Naive thymus-derived CD4-positive, alpha-beta T cell (primary cell): ENCODE measurements around the gene ACAN. TPM values are rescaled to one million over a fixed set of nuclear protein-coding genes. Genes with fewer than 3 reads are reported as not detected.
A peak's percentile ranks its signal among the peaks of the same experiment; 100 is the strongest.

Experiments used
- ATAC-seq: fragments of 150-1000 bp; cut with Tn5 transposase; 2 replicates; pipeline ENCODE4 v1.10.0; 2021; ENCODE audit warnings: mild to moderate bottlenecking, moderate library complexity
- CTCF ChIA-PET: fragments of 350-600 bp; sonication (Branson Sonifier 250); formaldehyde crosslinking; loops from one replicate; lab custom pipeline; 2021; ENCODE audit warnings: antibody characterized with exemption; lab: Charles Lee
- POLR2A ChIA-PET: fragments of 350-600 bp; sonication (Branson Sonifier 250); formaldehyde crosslinking; loops from one replicate; lab custom pipeline; 2021; ENCODE audit warnings: antibody characterized with exemption, inconsistent platforms; lab: Charles Lee
- DNase-seq, 9 donors: peaks; one replicate each; pipeline versions ENCODE4 v3.0.0 to v3.0.0-alpha.2; 2020 to 2022; ENCODE audit warnings: mixed read lengths in 1 of 9
- H3K27ac ChIP-seq: one replicate; pipeline ENCODE4 v1.7.0; 2013; ENCODE audit warnings: mild to moderate bottlenecking, low read depth, low read length, moderate library complexity
- H3K27me3 ChIP-seq, 2 donors: one replicate each; pipeline ENCODE4 v1.7.0; 2013; ENCODE audit warnings: low read length in 2 of 2, mild to moderate bottlenecking in 2 of 2, moderate library complexity in 2 of 2; ENCODE audit not compliant: control insufficient read depth in 2 of 2, insufficient read depth in 2 of 2
- H3K36me3 ChIP-seq, 3 experiments: 1 replicate in 2 of 3; 2 replicates in 1 of 3; pipeline ENCODE4 v1.7.0; 2013; ENCODE audit warnings: low read length in 3 of 3, mild to moderate bottlenecking in 3 of 3, moderate library complexity in 1 of 3; ENCODE audit not compliant: insufficient read depth in 3 of 3, control insufficient read depth in 2 of 3
- H3K4me1 ChIP-seq, 2 donors: one replicate each; pipeline ENCODE4 v1.7.0; 2013; ENCODE audit warnings: low read length in 2 of 2, mild to moderate bottlenecking in 2 of 2, moderate library complexity in 1 of 2; ENCODE audit not compliant: control insufficient read depth in 2 of 2, insufficient read depth in 2 of 2
- H3K4me3 ChIP-seq: 2 replicates; pipeline ENCODE4 v1.7.0; 2013; ENCODE audit warnings: mild to moderate bottlenecking, low read length
- H3K9me3 ChIP-seq, 3 experiments: 1 replicate in 2 of 3; 2 replicates in 1 of 3; pipeline ENCODE4 v1.7.0; 2013; ENCODE audit warnings: low read length in 3 of 3; ENCODE audit not compliant: control insufficient read depth in 2 of 3
- H3K27ac Mint-ChIP-seq, 9 donors: one replicate each; pipeline ENCODE4 v1.8.0; 2020 to 2022; ENCODE audit warnings: mixed read lengths in 9 of 9, mild to moderate bottlenecking in 8 of 9, moderate library complexity in 5 of 9, inconsistent platforms in 2 of 9
- H3K27me3 Mint-ChIP-seq, 5 donors: one replicate each; pipeline ENCODE4 v1.8.0; 2021 to 2022; ENCODE audit warnings: mixed read lengths in 5 of 5, mild to moderate bottlenecking in 1 of 5
- H3K36me3 Mint-ChIP-seq, 5 donors: one replicate each; pipeline ENCODE4 v1.8.0; 2020 to 2022; ENCODE audit warnings: mixed read lengths in 5 of 5, mild to moderate bottlenecking in 3 of 5, inconsistent platforms in 1 of 5
- H3K4me1 Mint-ChIP-seq, 7 donors: one replicate each; pipeline ENCODE4 v1.8.0; 2020 to 2022; ENCODE audit warnings: mixed read lengths in 7 of 7, mild to moderate bottlenecking in 3 of 7, inconsistent platforms in 1 of 7
- H3K4me3 Mint-ChIP-seq, 10 donors: one replicate each; pipeline ENCODE4 v1.8.0; 2020 to 2022; ENCODE audit warnings: mild to moderate bottlenecking in 10 of 10, mixed read lengths in 10 of 10, moderate library complexity in 6 of 10, inconsistent platforms in 2 of 10
- H3K9me3 Mint-ChIP-seq, 11 donors: one replicate each; pipeline ENCODE4 v1.8.0; 2020 to 2022; ENCODE audit warnings: mixed read lengths in 11 of 11, mild to moderate bottlenecking in 4 of 11, inconsistent platforms in 1 of 11, moderate library complexity in 1 of 11
- intact Hi-C, 2 donors: fragments of 100-400 bp; cut with micrococcal nuclease; formaldehyde crosslinking; loops; one replicate each; pipeline ENCODE4 v1.15.1; 2023
- polyA plus RNA-seq, 2 donors: library from polyadenylated mRNA; unstranded; fragments of 300-500 nt; fragmentation: Illumina TruSeq; gene quantifications; one replicate each; pipeline ENCODE4 v1.2.3, GENCODE V29; 2021
- total RNA-seq, 6 experiments: library from RNA in 5 of 6; stranded (reverse) in 5 of 6; gene quantifications; 1 replicate in 5 of 6; 2 replicates in 1 of 6; pipeline ENCODE4 v1.2.3 and lab custom pipeline; 2021 to 2026

The ACAN gene
- total and polyA plus RNA-seq, 7 experiments from 2014 or later = 0.04 TPM; not detected in 6

DNA sequence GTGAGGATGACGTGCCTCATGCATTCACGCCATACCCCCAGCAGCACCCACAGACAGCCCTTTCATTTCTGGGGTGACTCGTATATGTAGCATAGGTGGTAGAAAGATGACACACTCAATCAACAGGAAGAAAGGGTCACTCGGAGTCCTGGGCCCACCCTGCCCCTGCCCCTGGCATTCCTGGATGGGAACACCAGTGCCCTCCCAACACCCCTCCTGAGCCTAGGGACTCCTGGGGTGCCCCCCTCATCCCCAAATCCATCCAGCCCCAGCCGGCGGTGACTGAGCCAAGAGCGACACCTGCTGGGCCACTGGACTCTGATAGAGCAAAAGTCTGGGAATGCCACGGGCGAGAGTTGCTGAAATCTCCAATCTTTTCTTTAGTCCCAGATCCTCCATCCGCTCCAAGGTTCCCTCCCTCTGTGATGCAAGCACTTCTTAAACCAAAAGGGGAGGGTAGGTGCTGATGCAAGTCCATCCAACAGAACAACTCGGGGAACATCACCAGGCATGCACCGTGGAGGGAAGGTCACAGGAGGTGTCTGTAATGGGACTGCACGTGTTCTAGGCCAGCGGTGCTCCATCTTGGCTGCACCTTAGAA is 31.1 kb downstream of the ACAN start:
- Mint-ChIP-seq H3K4me3 (no peak overlapping the region), H3K36me3 (no peaks in the 10 kb centered on the region), H3K27me3 (peaks cover 0 to 12% (median 0%) of the 10 kb centered on the region in 5 donors), H3K9me3 (no peaks in the 10 kb centered on the region), H3K4me1 (peaks cover 0 to 5% (median 0%) of the 10 kb centered on the region in 7 donors), H3K27ac (no peak overlapping the region)
- ATAC-seq (peak; percentile 25), DNase-seq (peak in 4 of 9 donors; percentile 5 to 26 (median 10))
- ChIA-PET CTCF (interaction anchor here (0.9 to 1.1 kb wide), 2 partner anchors 213 to 225 kb away, joined by 3 read pairs; partner anchors contain the start of gene AEN), POLR2A (no interaction called here)
- Histone ChIP-seq H3K27me3 (no peaks in the 10 kb centered on the region), H3K36me3 (no peaks in the 10 kb centered on the region), H3K4me1 (no peaks in the 10 kb centered on the region), H3K4me3 (no peak overlapping the region), H3K9me3 (no peaks in the 10 kb centered on the region), H3K27ac (no peak overlapping the region)
- intact Hi-C loops = loop anchor here (1.0 to 2.0 kb wide), 2 partner anchors 210 to 358 kb away; no protein-coding TSS in a partner anchor

DNA sequence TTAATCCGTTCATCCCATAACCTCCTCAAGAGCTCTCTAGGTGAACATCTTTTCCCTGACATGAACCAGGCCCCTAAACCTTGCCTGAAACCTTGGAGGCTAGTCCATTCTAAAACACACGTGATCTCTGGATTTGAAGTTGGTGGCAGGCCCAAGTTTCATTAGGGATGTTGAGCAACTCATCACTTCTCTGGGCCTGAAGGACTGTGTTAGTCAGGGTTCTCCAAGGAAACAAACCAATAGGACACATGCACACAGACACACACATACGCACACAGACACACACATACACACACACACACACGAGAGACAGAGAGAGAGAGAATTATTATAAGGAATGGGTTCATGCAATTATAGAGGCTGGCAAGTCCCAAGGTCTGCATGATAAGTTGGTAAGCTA is 31.9 kb downstream of the ACAN start:
- ATAC-seq = no peak
- ChIA-PET POLR2A (no interaction called here), CTCF (interaction anchor here (0.9 to 1.1 kb wide), 2 partner anchors 213 to 226 kb away, joined by 3 read pairs; partner anchors contain the start of gene AEN)

GRCh38 chr15:88835646-88836045 is 32.4 kb downstream of the ACAN start:
- Mint-ChIP-seq H3K9me3 (no peaks in the 10 kb centered on the region), H3K27ac (no peak overlapping the region), H3K36me3 (no peaks in the 10 kb centered on the region), H3K4me1 (peaks cover 0 to 5% (median 0%) of the 10 kb centered on the region in 7 donors), H3K4me3 (no peak overlapping the region), H3K27me3 (peaks cover 0 to 15% (median 0%) of the 10 kb centered on the region in 5 donors)
- no peaks in the 10 kb centered on the region for H3K27me3 ChIP-seq
- no peak for ATAC-seq
- H3K4me1 ChIP-seq = no peaks in the 10 kb centered on the region
- H3K27ac ChIP-seq = no peak overlapping the region
- no peaks in the 10 kb centered on the region for H3K36me3 ChIP-seq
- ChIA-PET CTCF (interaction anchor here (1.1 kb wide), 1 partner anchor 214 kb away, joined by 3 read pairs; the partner anchor contains the start of gene AEN), POLR2A (no interaction called here)
- intact Hi-C loops = loop anchor here in 1 of 2 donors (2.0 kb wide), 1 partner anchor 359 kb away; no protein-coding TSS in a partner anchor
- no peak for DNase-seq
- no peak overlapping the region for H3K4me3 ChIP-seq
- no peaks in the 10 kb centered on the region for H3K9me3 ChIP-seq

More for the DNA sequence above, 31.9 kb downstream of the ACAN start:
- no peaks in the 10 kb centered on the region for H3K36me3 Mint-ChIP-seq
- no peak overlapping the region for H3K4me3 Mint-ChIP-seq
- H3K36me3 ChIP-seq = no peaks in the 10 kb centered on the region
- DNase-seq = no peak
- H3K9me3 Mint-ChIP-seq = no peaks in the 10 kb centered on the region
- no peaks in the 10 kb centered on the region for H3K4me1 ChIP-seq
- peaks cover 0 to 15% (median 0%) of the 10 kb centered on the region in 5 donors for H3K27me3 Mint-ChIP-seq
- intact Hi-C loops = loop anchor here in 1 of 2 donors (2.0 kb wide), 1 partner anchor 358 kb away; no protein-coding TSS in a partner anchor
- H3K27ac Mint-ChIP-seq = no peak overlapping the region
- no peak overlapping the region for H3K27ac ChIP-seq
- no peaks in the 10 kb centered on the region for H3K27me3 ChIP-seq
- no peaks in the 10 kb centered on the region for H3K9me3 ChIP-seq
- H3K4me3 ChIP-seq = no peak overlapping the region
- H3K4me1 Mint-ChIP-seq = peaks cover 0 to 5% (median 0%) of the 10 kb centered on the region in 7 donors

DNA sequence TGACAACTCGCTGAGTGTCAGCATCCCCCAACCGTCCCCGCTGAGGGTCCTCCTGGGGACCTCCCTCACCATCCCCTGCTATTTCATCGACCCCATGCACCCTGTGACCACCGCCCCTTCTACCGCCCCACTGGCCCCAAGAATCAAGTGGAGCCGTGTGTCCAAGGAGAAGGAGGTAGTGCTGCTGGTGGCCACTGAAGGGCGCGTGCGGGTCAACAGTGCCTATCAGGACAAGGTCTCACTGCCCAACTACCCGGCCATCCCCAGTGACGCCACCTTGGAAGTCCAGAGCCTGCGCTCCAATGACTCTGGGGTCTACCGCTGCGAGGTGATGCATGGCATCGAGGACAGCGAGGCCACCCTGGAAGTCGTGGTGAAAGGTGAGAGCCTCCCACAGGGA is 35.4 kb downstream of the ACAN start:
- CTCF ChIA-PET = no interaction called here
- H3K4me3 Mint-ChIP-seq = no peak overlapping the region

GRCh38 chr15:88839146-88839545 is 35.9 kb downstream of the ACAN start:
- Histone ChIP-seq H3K4me1 (no peaks in the 10 kb centered on the region), H3K4me3 (no peak overlapping the region), H3K27me3 (no peaks in the 10 kb centered on the region), H3K27ac (no peak overlapping the region), H3K9me3 (no peaks in the 10 kb centered on the region), H3K36me3 (no peaks in the 10 kb centered on the region)
- intact Hi-C loops = no loop called here
- ATAC-seq (no peak), DNase-seq (no peak)
- no peaks in the 10 kb centered on the region for H3K36me3 Mint-ChIP-seq
- peaks cover 0 to 4% (median 0%) of the 10 kb centered on the region in 7 donors for H3K4me1 Mint-ChIP-seq
- H3K9me3 Mint-ChIP-seq = no peaks in the 10 kb centered on the region
- peak overlapping the region in 1 of 9 donors; percentile 18 for H3K27ac Mint-ChIP-seq
- no peak overlapping the region for H3K4me3 Mint-ChIP-seq
- ChIA-PET POLR2A (no interaction called here), CTCF (no interaction called here)
- H3K27me3 Mint-ChIP-seq = peaks cover 0 to 15% (median 0%) of the 10 kb centered on the region in 5 donors

More for the DNA sequence above, 35.4 kb downstream of the ACAN start:
- Mint-ChIP-seq H3K27ac (no peak overlapping the region), H3K9me3 (no peaks in the 10 kb centered on the region), H3K27me3 (peaks cover 0 to 15% (median 0%) of the 10 kb centered on the region in 5 donors), H3K4me1 (peaks cover 0 to 5% (median 0%) of the 10 kb centered on the region in 7 donors), H3K36me3 (no peaks in the 10 kb centered on the region)
- H3K4me1 ChIP-seq = no peaks in the 10 kb centered on the region
- intact Hi-C loops = no loop called here
- no peaks in the 10 kb centered on the region for H3K36me3 ChIP-seq
- H3K4me3 ChIP-seq = no peak overlapping the region
- H3K27me3 ChIP-seq = no peaks in the 10 kb centered on the region
- no peak for DNase-seq
- no peaks in the 10 kb centered on the region for H3K9me3 ChIP-seq
- POLR2A ChIA-PET = no interaction called here
- no peak for ATAC-seq
- no peak overlapping the region for H3K27ac ChIP-seq

GRCh38 chr15:88839961-88840360 is 36.7 kb downstream of the ACAN start:
- H3K9me3 ChIP-seq = no peaks in the 10 kb centered on the region

More at GRCh38 chr15:88839961-88840360, 36.7 kb downstream of the ACAN start:
- Mint-ChIP-seq H3K4me3 (no peak overlapping the region), H3K27ac (peak overlapping the region in 1 of 9 donors; percentile 25), H3K27me3 (peaks cover 0 to 15% (median 0%) of the 10 kb centered on the region in 5 donors), H3K4me1 (peaks cover 0 to 4% (median 0%) of the 10 kb centered on the region in 7 donors), H3K9me3 (no peaks in the 10 kb centered on the region), H3K36me3 (no peaks in the 10 kb centered on the region)
- Histone ChIP-seq H3K36me3 (no peaks in the 10 kb centered on the region), H3K27ac (no peak overlapping the region), H3K4me3 (no peak overlapping the region), H3K27me3 (no peaks in the 10 kb centered on the region), H3K4me1 (no peaks in the 10 kb centered on the region)
- ChIA-PET POLR2A (no interaction called here), CTCF (no interaction called here)
- ATAC-seq (no peak), DNase-seq (no peak)
- intact Hi-C loops = no loop called here
